BLaER1 treated with 17β-estradiol and CSF1 and Interleukin-3, amounts not matched to agents 10 nM and 100 nM (cell line): ENCODE results near the gene CRIP1.
A peak's percentile ranks its signal among the peaks of the same experiment; 100 is the strongest.

Experiments
- H3K27ac ChIP-seq, 11 experiments: shearing (Covaris generic); formaldehyde crosslinking; 2 replicates each; pipeline ENCODE4 v1.8.1; 2022
- H3K27me3 ChIP-seq, 11 experiments: shearing (Covaris generic); formaldehyde crosslinking; 2 replicates each; pipeline ENCODE4 v1.8.1; 2022
- H3K36me3 ChIP-seq, 11 experiments: shearing (Covaris generic); formaldehyde crosslinking; 2 replicates each; pipeline ENCODE4 v1.8.1; 2022
- H3K4me1 ChIP-seq, 10 experiments: shearing (Covaris generic); formaldehyde crosslinking; 2 replicates each; pipeline ENCODE4 v1.8.1; 2022
- H3K4me2 ChIP-seq, 11 experiments: shearing (Covaris generic); formaldehyde crosslinking; 2 replicates each; pipeline ENCODE4 v1.8.1; 2022
- H3K4me3 ChIP-seq, 10 experiments: shearing (Covaris generic); formaldehyde crosslinking; 2 replicates each; pipeline ENCODE4 v1.8.1; 2022
- H3K9ac ChIP-seq, 11 experiments: shearing (Covaris generic); formaldehyde crosslinking; 2 replicates each; pipeline ENCODE4 v1.8.1; 2022
- H3K9me3 ChIP-seq, 11 experiments: shearing (Covaris generic); formaldehyde crosslinking; replicated peaks in 1 of 11; 2 replicates each; pipeline ENCODE4 v1.8.1; 2022
- H4K20me1 ChIP-seq, 11 experiments: shearing (Covaris generic); formaldehyde crosslinking; 2 replicates each; pipeline ENCODE4 v1.8.1; 2022
- Cebpa-rat ChIP-seq, 11 experiments: shearing (Covaris generic); IDR thresholded peaks; 2 replicates each; pipeline ENCODE4 v1.8.1; 2022

CRIP1 gene

GRCh38 chr14:105474483-105475268, 12.0 kb upstream of the CRIP1 start, which contains the start of gene CRIP2:
Gene CRIP2, plus strand, starts transcription at chr14:105474821. Its CDS starts 42 bp downstream, at chr14:105474863.
- TF ChIP-seq Cebpa-rat (IDR thresholded peaks at IDR 0.05): no peak
- Histone ChIP-seq H3K27me3 (peaks cover 48 to 63% (median 50%) of the 10 kb centered on the region in 11 experiments), H3K4me2 (peak within 1 kb of the TSS; percentile 88 to 100 (median 99)), H3K4me1 (peaks cover 60 to 84% (median 75%) of the 10 kb centered on the region in 10 experiments), H3K9me3 (peaks cover 0 to 6% (median 0%) of the 10 kb centered on the region in 11 experiments; a peak in 2 of 22 replicates), H3K36me3 (peaks cover 0 to 8% (median 0%) of the 10 kb centered on the region in 11 experiments; a peak in 5 of 22 replicates), H3K27ac (peak within 1 kb of the TSS in 10 of 11 experiments; percentile 40 to 83 (median 50); a peak in 16 of 22 replicates), H4K20me1 (peaks cover 14 to 83% (median 61%) of the 10 kb centered on the region in 11 experiments; a peak in 21 of 22 replicates), H3K4me3 (peak within 1 kb of the TSS; percentile 60 to 81 (median 72)), H3K9ac (peak within 1 kb of the TSS; percentile 56 to 84 (median 71))

- Histone ChIP-seq H3K27ac (peak overlapping the region in 9 of 11 experiments; percentile 18 to 83 (median 48); a peak in 12 of 22 replicates), H3K4me3 (peak overlapping the region; percentile 60 to 81 (median 72)), H3K9me3 (peaks cover 0 to 6% (median 0%) of the 10 kb centered on the region in 11 experiments; a peak in 2 of 22 replicates), H3K36me3 (0 out of 22 replicates have a peak, but pooled peaks cover 0 to 5% (median 0%) of the 10 kb centered on the region in 11 experiments), H3K27me3 (peaks cover 54 to 64% (median 58%) of the 10 kb centered on the region in 11 experiments), H4K20me1 (peaks cover 8 to 83% (median 58%) of the 10 kb centered on the region in 11 experiments; a peak in 21 of 22 replicates), H3K4me1 (peaks cover 54 to 83% (median 76%) of the 10 kb centered on the region in 10 experiments), H3K4me2 (peak overlapping the region; percentile 88 to 100 (median 99)), H3K9ac (peak overlapping the region in 10 of 11 experiments; percentile 56 to 84 (median 72); a peak in 20 of 22 replicates)
- no peak for TF ChIP-seq Cebpa-rat (IDR thresholded peaks at IDR 0.05)
Observed at GRCh38 chr14:105475269-105476096, 11.2 kb upstream of the CRIP1 start.

- TF ChIP-seq Cebpa-rat (IDR thresholded peaks at IDR 0.05): no peak
- H4K20me1 ChIP-seq: peaks cover under 1 to 81% (median 50%) of the 10 kb centered on the region in 11 experiments; a peak in 21 of 22 replicates
- H3K9me3 ChIP-seq: peaks cover 0 to 6% (median 0%) of the 10 kb centered on the region in 11 experiments; a peak in 2 of 22 replicates
- H3K4me2 ChIP-seq: peak overlapping the region; percentile 88 to 100 (median 99)
- H3K27ac ChIP-seq: peak overlapping the region in 4 of 11 experiments; percentile 11 to 83 (median 30); a peak in 5 of 22 replicates
- H3K36me3 ChIP-seq: no peaks in the 10 kb centered on the region
- peak overlapping the region in 10 of 11 experiments; percentile 56 to 84 (median 72); a peak in 16 of 22 replicates for H3K9ac ChIP-seq
- H3K4me1 ChIP-seq: peaks cover 50 to 83% (median 76%) of the 10 kb centered on the region in 10 experiments
- H3K4me3 ChIP-seq: peak overlapping the region in 9 of 10 experiments; percentile 65 to 81 (median 72); a peak in 17 of 20 replicates
- peaks cover 49 to 62% (median 61%) of the 10 kb centered on the region in 11 experiments for H3K27me3 ChIP-seq
Observed at GRCh38 chr14:105476097-105476830, 10.4 kb upstream of the CRIP1 start.

GRCh38 chr14:105476831-105477659, 9.6 kb upstream of the CRIP1 start:
- H4K20me1 ChIP-seq: peaks cover 0 to 76% (median 46%) of the 10 kb centered on the region in 11 experiments; a peak in 19 of 22 replicates
- H3K4me3 ChIP-seq: peak overlapping the region in 8 of 10 experiments; percentile 20 to 81 (median 72); a peak in 12 of 20 replicates
- peak overlapping the region in 6 of 11 experiments; percentile 66 to 80 (median 72); a peak in 5 of 22 replicates for H3K9ac ChIP-seq
- H3K4me2 ChIP-seq: peak overlapping the region; percentile 88 to 100 (median 99)
- no peak for TF ChIP-seq Cebpa-rat (IDR thresholded peaks at IDR 0.05)
- H3K27ac ChIP-seq: no peak overlapping the region
- peaks cover 0 to 6% (median 0%) of the 10 kb centered on the region in 11 experiments; a peak in 2 of 22 replicates for H3K9me3 ChIP-seq
- peaks cover 50 to 82% (median 75%) of the 10 kb centered on the region in 10 experiments for H3K4me1 ChIP-seq
- no peaks in the 10 kb centered on the region for H3K36me3 ChIP-seq
- H3K27me3 ChIP-seq: peaks cover 49 to 62% (median 61%) of the 10 kb centered on the region in 11 experiments

- H3K36me3 ChIP-seq: no peaks in the 10 kb centered on the region
- peaks cover 51 to 82% (median 75%) of the 10 kb centered on the region in 10 experiments for H3K4me1 ChIP-seq
- H3K27me3 ChIP-seq: peaks cover 49 to 62% (median 61%) of the 10 kb centered on the region in 11 experiments
- peaks cover 0 to 6% (median 0%) of the 10 kb centered on the region in 11 experiments; a peak in 2 of 22 replicates for H3K9me3 ChIP-seq
- peak overlapping the region in 10 of 11 experiments; percentile 11 to 100 (median 64); a peak in 16 of 22 replicates for H3K4me2 ChIP-seq
- no peak for TF ChIP-seq Cebpa-rat (IDR thresholded peaks at IDR 0.05)
- peaks cover 0 to 76% (median 38%) of the 10 kb centered on the region in 11 experiments; a peak in 19 of 22 replicates for H4K20me1 ChIP-seq
- H3K9ac ChIP-seq: no peak overlapping the region
- no peak overlapping the region for H3K4me3 ChIP-seq
- no peak overlapping the region for H3K27ac ChIP-seq
Observed at GRCh38 chr14:105477660-105478397, 8.9 kb upstream of the CRIP1 start.

GRCh38 chr14:105478398-105479251, 8.1 kb upstream of the CRIP1 start:
- Histone ChIP-seq H3K27ac (no peak overlapping the region), H3K4me1 (peaks cover 55 to 82% (median 75%) of the 10 kb centered on the region in 10 experiments), H3K4me2 (peak overlapping the region in 10 of 11 experiments; percentile 11 to 49 (median 32); a peak in 11 of 22 replicates), H3K9me3 (peaks cover 0 to 6% (median 0%) of the 10 kb centered on the region in 11 experiments; a peak in 2 of 22 replicates), H4K20me1 (peaks cover 0 to 76% (median 35%) of the 10 kb centered on the region in 11 experiments; a peak in 15 of 22 replicates), H3K9ac (no peak overlapping the region), H3K27me3 (peaks cover 49 to 62% (median 61%) of the 10 kb centered on the region in 11 experiments), H3K36me3 (no peaks in the 10 kb centered on the region), H3K4me3 (no peak overlapping the region)
- TF ChIP-seq Cebpa-rat (IDR thresholded peaks at IDR 0.05): no peak
